Ovary (tissue), 3 donors: ENCODE results near the gene PPP1R9B.

ENCODE experiments used
- CTCF ChIP-seq, 3 donors: fragments of 450-650 bp in 2 of 3; fragments of 200-600 bp in 1 of 3; IDR thresholded peaks; one replicate each; pipeline versions ENCODE4 v1.5.1 to v1.8.0; 2016 to 2022; ENCODE audit warnings: antibody characterized with exemption in 3 of 3, mild to moderate bottlenecking in 1 of 3
- EP300 ChIP-seq: sonication (generic); formaldehyde crosslinking; IDR thresholded peaks from one replicate; pipeline ENCODE4 v1.6.1; 2017; ENCODE audit warnings: antibody characterized with exemption
- POLR2A ChIP-seq: fragments of 450-650 bp; IDR thresholded peaks from one replicate; pipeline ENCODE4 v1.6.1; 2017; ENCODE audit warnings: antibody characterized with exemption, mild to moderate bottlenecking, moderate library complexity
- donor health status: DM: no; HTN: no; CAD: no.

- TF ChIP-seq POLR2A (no peak), CTCF (IDR thresholded peaks at IDR 0.05) (no peak), EP300 (no peak)
Observed at GRCh38 chr17:50146230-50146926, 4.1 kb downstream of the PPP1R9B start.
